Neuronal stem cell (in vitro differentiated cells): Measurements from ENCODE around the gene PPM1J.

Source experiments
- DNase-seq: peaks from one replicate; pipeline ENCODE4 v3.0.0-alpha.2; 2013; ENCODE audit warnings: low spot score
- H2AFZ ChIP-seq: one replicate; pipeline ENCODE4 v1.6.1; 2013; ENCODE audit warnings: mild to moderate bottlenecking, low read length, inconsistent platforms
- H2AK5ac ChIP-seq: 2 replicates; pipeline ENCODE4 v1.6.1; 2013; ENCODE audit warnings: low read depth, mild to moderate bottlenecking, inconsistent platforms, low read length, moderate library complexity, mixed read lengths
- H2BK120ac ChIP-seq: 2 replicates; pipeline ENCODE4 v1.6.1; 2013; ENCODE audit warnings: low read depth, mild to moderate bottlenecking, inconsistent platforms, low read length, moderate library complexity, mixed read lengths
- H2BK12ac ChIP-seq: one replicate; pipeline ENCODE4 v1.6.1; 2013; ENCODE audit warnings: low read length, inconsistent platforms
- H2BK15ac ChIP-seq: 2 replicates; pipeline ENCODE4 v1.6.1; 2013; ENCODE audit warnings: mild to moderate bottlenecking, low read length, inconsistent platforms, mixed read lengths
- H2BK5ac ChIP-seq: one replicate; pipeline ENCODE4 v1.6.1; 2013; ENCODE audit warnings: inconsistent platforms, mild to moderate bottlenecking, low read length, moderate library complexity
- H3K14ac ChIP-seq: one replicate; pipeline ENCODE4 v1.6.1; 2013; ENCODE audit warnings: low read length, inconsistent platforms
- H3K18ac ChIP-seq: 2 replicates; pipeline ENCODE4 v1.6.1; 2013; ENCODE audit warnings: low read length, inconsistent platforms
- H3K23ac ChIP-seq: 2 replicates; pipeline ENCODE4 v1.6.1; 2013; ENCODE audit warnings: low read depth, mild to moderate bottlenecking, mixed read lengths, low read length, inconsistent platforms; ENCODE audit not compliant: poor library complexity
- H3K27ac ChIP-seq: replicated peaks from 3 replicates; pipeline ENCODE4 v1.5.1; 2013; ENCODE audit warnings: low read length, inconsistent platforms
- H3K27me3 ChIP-seq, 3 experiments: 2 replicates each; pipeline ENCODE4 v1.6.1; 2013; ENCODE audit warnings: low read length in 3 of 3, mild to moderate bottlenecking in 2 of 3, inconsistent platforms in 1 of 3, low read depth in 1 of 3, mixed read lengths in 1 of 3, moderate library complexity in 1 of 3; ENCODE audit not compliant: control insufficient read depth in 3 of 3, insufficient read depth in 3 of 3
- H3K36me3 ChIP-seq, 2 donors: replicated peaks in 1 of 2; 2 replicates each; pipeline ENCODE4 v1.6.1; 2013; ENCODE audit warnings: low read length in 2 of 2; ENCODE audit not compliant: control insufficient read depth in 2 of 2, insufficient read depth in 2 of 2
- H3K4ac ChIP-seq: 2 replicates; pipeline ENCODE4 v1.6.1; 2013; ENCODE audit warnings: inconsistent platforms, mild to moderate bottlenecking, low read length, moderate library complexity
- H3K4me1 ChIP-seq, 2 donors: 1 replicate in 1 of 2; 2 replicates in 1 of 2; pipeline ENCODE4 v1.6.1; 2013; ENCODE audit warnings: low read length in 2 of 2, low read depth in 1 of 2; ENCODE audit not compliant: control insufficient read depth in 2 of 2, insufficient read depth in 1 of 2
- H3K4me2 ChIP-seq: one replicate; pipeline ENCODE4 v1.6.1; 2013; ENCODE audit warnings: mild to moderate bottlenecking, low read length, inconsistent platforms; ENCODE audit not compliant: insufficient read depth, poor library complexity, severe bottlenecking
- H3K4me3 ChIP-seq, 2 donors: 2 replicates each; pipeline ENCODE4 v1.5.1; 2013; ENCODE audit warnings: low read length in 2 of 2, mild to moderate bottlenecking in 2 of 2, inconsistent platforms in 1 of 2, moderate library complexity in 1 of 2
- H3K79me1 ChIP-seq: one replicate; pipeline ENCODE4 v1.6.1; 2013; ENCODE audit warnings: low read depth, mild to moderate bottlenecking, inconsistent platforms, low read length, moderate library complexity
- H3K9ac ChIP-seq: one replicate; pipeline ENCODE4 v1.6.1; 2013; ENCODE audit warnings: mild to moderate bottlenecking, low read depth, low read length, inconsistent platforms; ENCODE audit not compliant: poor library complexity
- H3K9me3 ChIP-seq, 2 donors: replicated peaks in 1 of 2; 2 replicates each; pipeline versions ENCODE3 to v1.6.1; 2013; ENCODE audit warnings: low read length in 2 of 2, mild to moderate bottlenecking in 2 of 2, inconsistent platforms in 1 of 2, low read depth in 1 of 2, mixed read lengths in 1 of 2, moderate library complexity in 1 of 2; ENCODE audit not compliant: control insufficient read depth in 2 of 2, insufficient read depth in 1 of 2
- H4K8ac ChIP-seq: one replicate; pipeline ENCODE4 v1.6.1; 2013; ENCODE audit warnings: low read depth, mild to moderate bottlenecking, inconsistent platforms, low read length, moderate library complexity
- H4K91ac ChIP-seq: one replicate; pipeline ENCODE4 v1.6.1; 2013; ENCODE audit warnings: low read length, low read depth, mild to moderate bottlenecking, inconsistent platforms; ENCODE audit not compliant: poor library complexity
- WGBS, 2 donors: extraction: QIAGEN DNeasy Blood & Tissue Kit; methylation state at CpG; one replicate each; pipeline ENCODE4 v1.1.7; 2013; ENCODE audit warnings: missing lambda C conversion rate in 2 of 2, mixed read lengths in 1 of 2; ENCODE audit not compliant: insufficient read length in 2 of 2, insufficient replicate concordance in 1 of 2; ENCODE audit errors: extremely low coverage in 2 of 2; 5-methylcytosine and 5-hydroxymethylcytosine counted together

Gene PPM1J

DNA sequence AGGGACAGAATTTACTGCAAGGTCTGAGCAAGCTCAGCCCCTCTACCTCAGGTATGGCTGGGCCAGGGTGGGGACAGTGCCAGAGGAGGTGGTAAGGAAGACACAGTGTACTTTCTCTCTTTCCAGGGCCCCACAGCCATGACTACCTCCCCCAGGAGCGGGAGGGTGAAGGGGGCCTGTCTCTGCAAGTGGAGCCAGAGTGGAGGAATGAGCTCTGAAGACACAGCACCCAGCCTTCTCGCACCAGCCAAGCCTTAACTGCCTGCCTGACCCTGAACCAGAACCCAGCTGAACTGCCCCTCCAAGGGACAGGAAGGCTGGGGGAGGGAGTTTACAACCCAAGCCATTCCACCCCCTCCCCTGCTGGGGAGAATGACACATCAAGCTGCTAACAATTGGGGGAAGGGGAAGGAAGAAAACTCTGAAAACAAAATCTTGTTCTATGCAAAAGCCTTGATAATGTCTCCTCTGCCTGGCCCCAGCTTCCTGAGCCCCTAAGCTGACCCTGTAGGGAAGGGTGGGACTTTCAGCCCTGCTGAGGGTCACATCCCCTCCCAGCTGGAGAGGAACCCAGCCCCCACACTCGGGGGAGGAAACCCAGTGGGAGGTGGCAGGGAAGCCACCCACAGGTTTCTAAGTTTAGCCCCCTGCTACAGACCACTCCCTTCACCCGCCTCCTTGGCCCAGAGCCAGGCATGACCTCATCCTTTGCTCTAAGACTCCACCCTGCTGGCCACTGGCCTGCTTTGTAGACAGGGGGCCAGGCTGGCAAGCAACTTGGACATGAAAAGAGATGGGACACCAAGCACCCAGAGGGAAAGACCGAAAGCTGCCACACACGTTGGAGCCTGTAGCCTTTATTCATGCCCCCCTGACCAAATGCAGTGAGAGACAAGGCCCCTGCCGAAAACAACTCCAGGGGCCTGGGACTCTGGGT lies 14.6 kb downstream of the PPM1J start:
- peaks cover 18 to 28% of the 10 kb centered on the region in 2 donors for H3K4me1 ChIP-seq
- H2AK5ac ChIP-seq = no peak overlapping the region
- no peak overlapping the region for H3K4ac ChIP-seq
- no peaks in the 10 kb centered on the region for H3K9me3 ChIP-seq
- H3K18ac ChIP-seq = no peak overlapping the region
- H3K36me3 ChIP-seq = peaks cover 38 to 86% of the 10 kb centered on the region in 2 donors
- H3K27ac ChIP-seq = no peak overlapping the region
- no peak overlapping the region for H2BK5ac ChIP-seq
- no peaks in the 10 kb centered on the region for H3K27me3 ChIP-seq
- H3K79me1 ChIP-seq = no peaks in the 10 kb centered on the region
- H2AFZ ChIP-seq = no peak overlapping the region
- no peak overlapping the region for H3K4me3 ChIP-seq
- no peak overlapping the region for H3K14ac ChIP-seq
- peak overlapping the region; percentile 1 for H3K23ac ChIP-seq
- H2BK12ac ChIP-seq = no peak overlapping the region
- H3K9ac ChIP-seq = no peak overlapping the region
- WGBS, 2 donors = no CpG with 5 or more reads among the region's 7 CpGs
- H4K8ac ChIP-seq = no peak overlapping the region
- no peak overlapping the region for H2BK120ac ChIP-seq
- no peak overlapping the region for H3K4me2 ChIP-seq
- no peak overlapping the region for H2BK15ac ChIP-seq
- DNase-seq = no peak
- H4K91ac ChIP-seq = no peak overlapping the region

DNA sequence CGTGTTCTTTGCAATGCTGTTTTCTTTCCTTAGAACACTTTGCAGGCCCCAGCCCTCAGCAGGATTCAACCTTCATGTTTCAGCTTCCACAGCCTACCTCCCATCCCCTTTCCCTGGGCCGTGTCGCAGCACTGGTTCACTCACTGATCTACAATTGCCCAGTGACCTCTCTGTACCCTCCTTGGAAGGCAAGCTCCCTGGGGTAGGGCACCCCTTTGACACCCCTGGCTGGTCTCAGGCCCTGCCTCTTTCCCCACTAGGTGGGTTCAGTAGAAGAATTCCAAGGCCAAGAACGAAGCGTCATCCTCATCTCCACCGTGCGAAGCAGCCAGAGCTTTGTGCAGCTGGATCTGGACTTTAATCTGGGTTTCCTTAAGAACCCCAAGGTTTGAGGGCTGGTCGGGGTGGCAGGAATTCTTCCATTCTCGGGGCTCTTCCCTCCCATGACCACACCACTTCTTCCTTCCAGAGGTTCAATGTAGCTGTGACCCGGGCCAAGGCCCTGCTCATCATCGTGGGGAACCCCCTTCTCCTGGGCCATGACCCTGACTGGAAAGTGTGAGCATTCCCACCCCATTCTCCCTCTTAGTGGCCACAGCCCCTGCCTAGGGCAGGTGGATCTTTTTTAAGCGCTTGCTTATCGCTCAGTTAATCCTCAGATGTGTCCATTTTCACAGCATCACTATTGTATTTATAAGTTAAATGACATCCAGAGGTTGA lies 15.5 kb downstream of the PPM1J start:
- Histone ChIP-seq H2BK5ac (no peak overlapping the region), H3K4me2 (no peak overlapping the region), H3K36me3 (peaks cover 47 to 96% of the 10 kb centered on the region in 2 donors), H3K4me3 (no peak overlapping the region), H2BK12ac (no peak overlapping the region), H3K9me3 (no peaks in the 10 kb centered on the region), H2BK15ac (no peak overlapping the region), H2AFZ (no peak overlapping the region), H2AK5ac (no peak overlapping the region), H3K79me1 (no peaks in the 10 kb centered on the region), H3K14ac (no peak overlapping the region), H3K27ac (no peak overlapping the region), H3K23ac (no peak overlapping the region), H3K9ac (no peak overlapping the region), H3K27me3 (no peaks in the 10 kb centered on the region), H4K8ac (no peak overlapping the region), H3K4me1 (peaks cover 11 to 23% of the 10 kb centered on the region in 2 donors), H3K18ac (no peak overlapping the region), H2BK120ac (no peak overlapping the region), H4K91ac (no peak overlapping the region), H3K4ac (no peak overlapping the region)
- WGBS, 2 donors = no CpG with 5 or more reads among the region's 13 CpGs
- no peak for DNase-seq

DNA sequence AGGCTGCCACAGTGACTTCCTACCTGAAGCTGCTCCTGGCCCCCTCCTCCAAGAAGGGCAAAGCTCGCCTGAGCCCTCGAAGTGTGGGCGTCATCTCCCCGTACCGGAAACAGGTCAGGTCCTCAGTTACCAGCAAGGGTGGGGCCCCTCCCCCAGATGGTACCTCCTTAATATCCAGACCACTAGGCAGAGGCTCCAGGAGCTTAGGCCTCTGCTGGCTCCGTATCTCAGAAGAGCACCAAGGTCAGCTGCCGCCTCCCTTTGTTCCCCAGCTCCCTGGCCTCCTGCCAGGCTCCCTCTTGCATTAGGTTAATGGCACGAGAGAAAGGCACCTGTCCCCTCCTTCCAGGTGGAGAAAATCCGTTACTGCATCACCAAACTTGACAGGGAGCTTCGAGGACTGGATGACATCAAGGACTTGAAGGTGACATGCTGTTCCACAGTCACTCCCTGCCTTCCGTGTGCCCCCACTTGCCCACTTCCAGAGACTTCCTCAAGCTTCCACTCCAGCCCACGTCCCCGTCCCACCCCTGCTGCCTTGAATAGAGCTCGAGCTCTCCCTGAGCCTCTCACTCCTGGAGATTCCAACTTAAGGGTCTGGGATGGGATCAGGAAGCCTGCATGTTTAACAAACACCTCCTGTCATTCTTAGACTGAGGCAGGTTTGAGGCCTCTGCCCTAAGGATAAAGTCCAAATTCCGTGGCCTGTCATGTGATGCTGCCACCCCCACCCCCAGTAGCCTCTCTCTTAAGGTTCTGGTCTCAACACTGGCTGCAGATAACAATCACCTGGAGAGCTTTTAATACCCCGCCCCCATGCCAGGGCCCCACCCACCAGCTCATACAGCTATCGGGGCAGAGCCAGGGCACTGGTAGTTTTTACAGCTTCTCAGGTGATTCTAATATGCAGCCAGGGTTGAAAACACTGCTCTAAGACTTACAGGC lies 16.5 kb downstream of the PPM1J start:
- H2BK12ac ChIP-seq = no peak overlapping the region
- H3K27me3 ChIP-seq = no peaks in the 10 kb centered on the region
- no peak overlapping the region for H2BK120ac ChIP-seq
- DNase-seq = no peak
- no peak overlapping the region for H3K9ac ChIP-seq
- no peak overlapping the region for H3K4me2 ChIP-seq
- no peak overlapping the region for H3K14ac ChIP-seq
- H2BK15ac ChIP-seq = no peak overlapping the region
- H3K36me3 ChIP-seq = peaks cover 55 to 100% of the 10 kb centered on the region in 2 donors
- H3K79me1 ChIP-seq = no peaks in the 10 kb centered on the region
- no peak overlapping the region for H3K4me3 ChIP-seq
- H2AK5ac ChIP-seq = no peak overlapping the region
- H4K8ac ChIP-seq = no peak overlapping the region
- WGBS, 2 donors = no CpG with 5 or more reads among the region's 17 CpGs
- H3K4me1 ChIP-seq = peaks cover 5 to 16% of the 10 kb centered on the region in 2 donors
- no peak overlapping the region for H2BK5ac ChIP-seq
- no peak overlapping the region for H3K4ac ChIP-seq
- no peak overlapping the region for H3K18ac ChIP-seq
- no peak overlapping the region for H4K91ac ChIP-seq
- H2AFZ ChIP-seq = no peak overlapping the region
- no peaks in the 10 kb centered on the region for H3K9me3 ChIP-seq
- peak overlapping the region; percentile 31 for H3K23ac ChIP-seq
- H3K27ac ChIP-seq = no peak overlapping the region
